Placental epithelial cell (primary cell): ENCODE measurements around the gene HNRNPUL1. TPM values are rescaled to one million over a fixed set of nuclear protein-coding genes. Genes with fewer than 3 reads are reported as not detected.

Experiments
- small RNA-seq: library from RNA; depleted of rRNA; stranded (forward); fragments of <200 nt; gene quantifications from one replicate; pipeline ENCODE3, GENCODE V24; 2012
- total RNA-seq: library from RNA; depleted of rRNA; stranded (reverse); fragments of >200 nt; gene quantifications from 2 replicates; pipeline ENCODE4 v1.2.3, GENCODE V29; 2012

The HNRNPUL1 gene
- 133 and 139 TPM in 2 replicates for total RNA-seq

DNA sequence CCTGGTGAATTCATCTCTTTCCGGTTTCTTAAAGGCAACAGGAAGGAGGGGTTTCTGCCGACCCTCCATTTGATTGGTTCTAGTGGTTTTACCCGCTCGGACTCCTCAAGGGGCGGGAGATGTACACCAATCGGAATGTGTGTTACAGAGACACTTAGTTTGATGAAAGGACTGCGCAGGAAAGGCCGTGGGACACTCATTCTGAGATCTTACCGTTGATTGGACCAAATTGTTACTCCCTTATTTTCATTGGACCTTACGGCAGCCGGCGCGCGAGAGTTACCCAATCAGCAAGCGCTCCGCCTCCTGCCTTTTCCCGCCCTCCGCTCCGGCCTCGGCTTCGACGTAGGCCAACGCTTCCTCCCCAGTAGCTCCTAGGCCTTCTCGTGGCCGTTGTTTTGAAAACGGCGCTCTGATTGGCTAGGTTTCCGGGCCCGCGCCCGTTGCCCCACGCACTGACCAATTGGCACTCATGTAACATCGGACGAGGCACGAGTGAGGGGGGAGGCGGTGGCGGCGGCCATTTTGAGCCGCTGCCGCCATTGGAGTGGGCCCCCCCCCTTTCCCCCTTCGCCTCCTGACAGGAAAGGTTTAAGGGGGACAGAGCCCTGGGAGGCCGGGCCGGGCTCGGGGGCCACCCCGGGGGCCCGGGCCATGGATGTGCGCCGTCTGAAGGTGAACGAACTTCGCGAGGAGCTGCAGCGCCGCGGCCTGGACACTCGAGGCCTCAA is at the start of gene HNRNPUL1:
TSS of gene HNRNPUL1 (plus strand) at position 523 of the 731 bp plus-strand sequence. CDS start at position 655, 132 bp downstream.

DNA sequence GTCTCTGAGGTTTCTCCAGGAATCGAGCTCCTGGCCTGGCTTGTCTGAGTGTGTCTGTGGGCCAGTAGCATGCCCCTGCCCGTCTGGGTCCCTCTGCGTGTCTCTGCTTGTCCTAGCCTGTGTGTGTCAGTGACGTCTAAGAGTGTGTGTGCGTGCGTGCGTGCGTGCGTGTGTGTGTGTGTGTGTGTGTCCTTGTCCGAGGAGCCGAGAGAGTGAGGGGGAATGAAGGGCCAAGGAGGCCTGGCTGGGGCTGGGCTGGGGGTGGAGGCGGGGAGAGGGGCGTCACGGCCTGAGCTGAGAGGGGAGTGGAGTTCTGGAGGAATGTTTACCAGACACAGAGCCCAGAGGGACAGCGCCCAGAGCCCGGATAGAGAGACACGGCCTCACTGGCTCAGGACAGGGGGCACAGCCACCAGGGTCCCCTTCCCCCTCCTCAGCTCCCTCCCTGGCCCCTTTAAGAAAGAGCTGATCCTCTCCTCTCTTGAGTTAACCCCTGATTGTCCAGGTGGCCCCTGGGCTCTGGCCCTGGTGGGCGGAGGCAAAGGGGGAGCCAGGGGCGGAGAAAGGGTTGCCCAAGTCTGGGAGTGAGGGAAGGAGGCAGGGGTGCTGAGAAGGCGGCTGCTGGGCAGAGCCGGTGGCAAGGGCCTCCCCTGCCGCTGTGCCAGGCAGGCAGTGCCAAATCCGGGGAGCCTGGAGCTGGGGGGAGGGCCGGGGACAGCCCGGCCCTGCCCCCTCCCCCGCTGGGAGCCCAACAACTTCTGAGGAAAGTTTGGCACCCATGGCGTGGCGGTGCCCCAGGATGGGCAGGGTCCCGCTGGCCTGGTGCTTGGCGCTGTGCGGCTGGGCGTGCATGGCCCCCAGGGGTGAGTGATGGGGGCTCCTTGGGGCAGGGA is 45.3 kb upstream of the HNRNPUL1 start, which contains the start of gene AXL:
TSS of gene AXL (plus strand) at position 609 of the 893 bp plus-strand sequence. CDS start at position 779, 170 bp downstream.

DNA sequence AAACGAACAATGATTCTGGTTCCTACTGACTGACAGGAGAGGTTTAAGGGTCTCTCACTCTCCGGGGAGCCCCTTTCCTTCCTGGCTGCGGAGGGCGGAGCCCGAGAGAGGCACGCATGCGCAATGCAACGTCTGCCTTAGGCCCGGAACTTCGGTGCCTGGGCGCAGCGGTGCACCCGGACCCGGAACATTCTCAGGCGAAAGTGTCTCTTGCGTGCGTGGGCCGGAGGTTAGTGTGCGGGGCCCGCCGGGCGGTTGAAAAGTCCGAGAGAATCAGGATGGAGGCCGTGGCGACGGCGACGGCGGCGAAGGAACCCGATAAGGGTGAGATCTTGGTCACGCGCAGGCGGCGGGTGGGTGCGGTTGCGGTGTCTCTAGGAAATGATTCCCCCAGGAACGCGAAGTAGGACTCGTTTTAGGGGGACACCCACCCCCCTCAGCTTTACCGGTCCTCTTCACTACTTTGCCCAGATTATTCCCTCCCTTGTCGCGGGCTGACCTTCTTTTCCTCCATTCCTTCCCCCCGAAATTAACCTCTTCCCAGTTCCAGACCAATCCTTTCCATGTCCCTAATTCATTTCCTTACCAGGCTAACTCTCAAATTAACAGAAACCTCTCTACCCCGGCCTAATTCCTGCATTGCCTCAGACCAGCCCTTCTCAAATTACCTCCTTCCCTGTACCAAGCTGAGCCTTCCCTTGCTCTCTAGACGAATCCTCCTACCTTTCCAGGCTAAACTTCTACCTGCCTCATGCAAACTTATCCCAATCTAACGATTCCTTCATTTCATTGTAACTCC is 46.1 kb downstream of the HNRNPUL1 start, which contains the start of gene CCDC97:
TSS of gene CCDC97 (plus strand) at position 140 of the 799 bp plus-strand sequence. CDS start at position 279, 139 bp downstream.

DNA sequence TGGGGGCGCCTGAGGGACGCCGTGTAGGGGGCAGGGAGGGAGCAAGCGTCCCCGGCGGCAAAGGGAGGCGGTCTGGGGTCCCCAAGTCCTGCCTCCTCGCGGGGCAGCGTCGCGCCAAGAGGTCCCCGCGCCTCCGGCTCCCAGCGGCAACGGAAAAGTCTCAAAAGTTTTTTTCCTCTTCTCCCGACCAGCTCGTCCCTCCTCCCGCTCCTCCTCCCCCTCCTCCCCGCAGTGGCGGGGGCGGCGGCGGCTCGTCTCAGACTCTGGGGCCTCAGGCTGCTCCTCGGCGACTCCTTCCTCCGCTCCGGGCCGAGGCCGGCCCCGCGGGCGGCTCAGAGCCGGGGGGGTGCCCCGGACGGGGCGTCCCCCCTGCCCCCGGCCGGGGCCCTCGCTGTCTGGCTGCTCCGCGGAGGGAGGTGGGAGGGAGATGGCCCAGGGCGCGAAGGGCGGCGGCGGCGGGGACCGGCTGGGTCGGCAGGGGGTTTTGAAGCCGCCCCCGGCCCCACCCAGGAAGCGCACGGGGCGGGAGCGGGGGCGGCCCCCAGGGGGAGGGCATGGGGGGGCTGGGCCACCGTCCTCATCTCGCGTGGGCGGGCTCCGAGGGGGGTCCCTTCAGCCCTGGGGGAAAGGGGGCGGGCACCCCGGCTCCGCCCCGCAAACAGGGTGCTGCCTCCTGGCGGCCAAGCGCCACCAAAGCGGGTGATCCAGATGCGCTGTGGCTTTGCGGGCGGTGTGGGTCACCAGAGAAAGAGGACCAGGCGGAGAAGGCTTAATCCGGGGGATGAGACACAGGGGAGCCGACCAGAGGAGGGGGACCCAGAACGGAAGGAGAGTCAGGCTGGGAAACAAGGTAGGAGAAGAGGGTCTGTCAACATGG is 89.5 kb downstream of the HNRNPUL1 start, which contains the start of gene TGFB1:
TSS of gene TGFB1 (minus strand) at position 457 of the 877 bp plus-strand sequence. CDS start 878 bp downstream, outside the sequence.

Small RNAs within 50 kb of the gene (small RNA-seq; reads per million reads assigned to genes)
- gene RN7SL34P = not detected

Other genes with a start within 250 kb of the HNRNPUL1 start
- gene CYP2A13, start 175.9 kb upstream of the HNRNPUL1 start, total RNA-seq = not detected in 2 replicates
- gene CYP2F1, start 149.9 kb upstream of the HNRNPUL1 start, total RNA-seq = not detected in 2 replicates
- gene CYP2S1, start 71.2 kb upstream of the HNRNPUL1 start, total RNA-seq = 0.39 and 1.7 TPM in 2 replicates
- gene AXL, start 45.1 kb upstream of the HNRNPUL1 start, total RNA-seq = 66.0 and 380 TPM in 2 replicates
- 12.2 and 14.2 TPM in 2 replicates for gene CCDC97, start 45.8 kb downstream of the HNRNPUL1 start, total RNA-seq
- 10.8 and 29.8 TPM in 2 replicates for gene TGFB1, start 89.5 kb downstream of the HNRNPUL1 start, total RNA-seq
- gene B9D2, start 99.8 kb downstream of the HNRNPUL1 start, total RNA-seq = 3.9 and 7.9 TPM in 2 replicates
- 3.4 and 12.2 TPM in 2 replicates for gene TMEM91, start 112.2 kb downstream of the HNRNPUL1 start, total RNA-seq
- 11.4 and 16.2 TPM in 2 replicates for gene EXOSC5, start 133.0 kb downstream of the HNRNPUL1 start, total RNA-seq
- gene BCKDHA, start 133.4 kb downstream of the HNRNPUL1 start, total RNA-seq = 34.7 and 41.2 TPM in 2 replicates
- gene B3GNT8, start 163.0 kb downstream of the HNRNPUL1 start, total RNA-seq = 4.4 and 6.3 TPM in 2 replicates
- gene DMAC2, start 175.5 kb downstream of the HNRNPUL1 start, total RNA-seq = 42.4 and 46.4 TPM in 2 replicates
- not detected in 2 replicates for gene ERICH4, start 178.8 kb downstream of the HNRNPUL1 start, total RNA-seq